Measurements from ENCODE around the gene ZFP1.
"Not testable (repeated sequence)": the region's sequence is repeated elsewhere in the genome, so short reads cannot be mapped to it uniquely, and the experiment has no call there.

ZFP1 gene

DNA sequence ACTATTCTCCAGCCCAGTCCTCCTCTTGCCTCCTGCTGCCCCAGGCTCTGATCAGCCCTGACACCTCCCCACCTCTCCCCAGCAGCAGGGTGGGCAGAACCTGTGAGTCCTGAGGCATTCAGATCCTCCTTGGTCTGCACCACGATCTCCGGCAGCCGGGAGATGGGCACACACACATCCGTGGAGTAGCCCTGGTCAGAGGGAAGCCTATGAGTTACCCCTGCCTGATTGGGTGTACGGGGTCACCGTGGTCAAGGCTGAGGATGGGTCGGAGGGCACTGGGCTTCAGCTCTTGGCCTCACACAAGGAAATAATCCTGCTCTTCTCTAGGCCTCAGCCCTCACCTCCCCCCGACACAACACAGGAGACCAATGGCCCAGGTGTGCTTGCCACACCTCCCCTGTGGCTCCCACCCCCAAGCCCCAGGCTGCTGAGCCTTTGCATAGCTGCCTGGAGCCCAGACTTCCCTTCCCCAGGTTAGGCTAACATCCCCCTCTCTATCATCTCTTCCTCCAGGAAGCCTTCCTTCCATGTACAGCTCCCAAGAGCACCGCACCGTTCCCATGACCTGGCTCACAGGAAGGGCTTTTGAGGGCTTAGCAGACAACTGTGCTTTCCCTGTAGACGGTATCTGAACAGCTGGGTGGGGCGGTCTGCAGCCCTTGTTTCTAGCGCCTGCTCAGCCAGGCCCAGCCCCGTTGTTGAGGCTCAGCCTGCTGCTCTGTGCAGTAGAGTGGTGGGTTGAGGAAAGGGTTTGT is 35.4 kb upstream of the ZFP1 start:
- no peak for DNase-seq (ENCODE audit: low read depth in 1 of 2, low spot score in 1 of 2)

- no peak for DNase-seq (ENCODE audit: low read depth in 1 of 2, low spot score in 1 of 2)
Observed at GRCh38 chr16:75113541-75114121, 34.7 kb upstream of the ZFP1 start.

DNA sequence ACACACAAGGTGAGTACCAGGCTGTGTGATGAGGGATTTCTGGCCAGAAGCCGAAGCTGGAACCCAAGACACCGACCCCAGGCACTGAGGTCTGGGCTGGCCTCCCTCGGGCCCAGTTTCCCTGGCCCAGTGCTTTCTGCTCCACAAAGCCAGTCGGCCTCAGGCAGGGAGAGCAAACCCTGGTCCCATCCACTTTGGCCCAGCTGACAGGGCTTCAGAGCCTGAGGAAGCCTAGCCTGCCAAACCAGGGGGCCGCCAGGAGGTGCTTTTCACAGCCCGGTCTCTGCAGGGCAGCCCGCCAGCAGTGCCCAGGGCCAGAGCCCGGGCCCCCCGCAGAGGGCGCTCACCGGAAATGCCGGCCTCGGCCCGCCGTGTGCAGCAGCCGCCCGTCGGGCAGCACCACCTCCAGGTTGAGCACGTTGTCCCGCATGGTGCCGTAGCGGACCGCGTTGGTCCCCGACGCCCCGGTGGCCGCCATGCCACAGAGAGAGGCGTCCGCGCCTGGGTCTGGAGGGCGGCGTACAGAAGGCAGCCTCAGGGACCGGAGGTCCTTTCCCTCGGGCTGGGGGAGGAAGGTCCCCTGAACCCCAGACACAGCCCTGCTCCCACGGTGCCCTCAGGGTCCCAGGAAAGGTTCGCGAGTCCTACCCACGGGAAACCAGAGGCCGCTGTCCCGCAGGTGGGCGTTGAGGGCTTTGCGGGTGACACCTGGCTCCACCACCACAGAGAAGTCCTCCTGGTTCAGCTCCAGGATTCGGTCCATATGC is 34.0 kb upstream of the ZFP1 start:
- no peak for DNase-seq (ENCODE audit: low read depth in 1 of 2, low spot score in 1 of 2)

GRCh38 chr16:75114946-75115825 is 33.1 kb upstream of the ZFP1 start:
- DNase-seq (ENCODE audit: low read depth in 1 of 2, low spot score in 1 of 2) = no peak

- DNase-seq (ENCODE audit: low read depth in 1 of 2, low spot score in 1 of 2) = no peak
Observed at GRCh38 chr16:75116081-75116910, 32.0 kb upstream of the ZFP1 start, which contains the start of gene LDHD. LDHD (minus strand) TSS chr16:75116780; CDS start chr16:75116720, 60 bp downstream.

GRCh38 chr16:75116911-75117245 is 31.4 kb upstream of the ZFP1 start:
- no peak for DNase-seq (ENCODE audit: low read depth in 1 of 2, low spot score in 1 of 2)

- DNase-seq (ENCODE audit: low read depth in 1 of 2, low spot score in 1 of 2) = no peak
Observed at GRCh38 chr16:75118943-75119539, 29.3 kb upstream of the ZFP1 start.

DNA sequence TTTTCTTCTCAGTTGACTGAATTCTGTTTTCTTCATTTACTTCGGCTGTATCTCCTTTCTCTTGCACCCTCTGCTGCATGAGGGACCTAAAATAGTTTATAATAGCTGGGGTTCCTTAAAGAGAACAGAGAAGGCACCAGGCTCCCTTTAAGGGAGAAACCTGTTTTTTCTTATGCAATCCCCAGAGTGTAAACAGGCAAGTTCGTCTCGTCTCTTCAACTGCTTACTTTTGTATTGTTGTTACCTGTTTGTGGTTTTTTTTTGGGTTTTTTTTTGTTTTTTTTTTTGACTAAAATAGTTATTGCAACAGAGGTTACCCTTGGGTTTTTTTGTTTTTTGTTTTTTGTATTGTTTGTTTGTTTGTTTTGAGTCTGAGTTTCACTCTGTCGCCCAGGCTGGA is 28.1 kb upstream of the ZFP1 start:
- no peak for DNase-seq (ENCODE audit: low read depth in 1 of 2, low spot score in 1 of 2)

- no peak for DNase-seq (ENCODE audit: low read depth in 1 of 2, low spot score in 1 of 2)
Observed at GRCh38 chr16:75121949-75122568, 26.3 kb upstream of the ZFP1 start.

DNA sequence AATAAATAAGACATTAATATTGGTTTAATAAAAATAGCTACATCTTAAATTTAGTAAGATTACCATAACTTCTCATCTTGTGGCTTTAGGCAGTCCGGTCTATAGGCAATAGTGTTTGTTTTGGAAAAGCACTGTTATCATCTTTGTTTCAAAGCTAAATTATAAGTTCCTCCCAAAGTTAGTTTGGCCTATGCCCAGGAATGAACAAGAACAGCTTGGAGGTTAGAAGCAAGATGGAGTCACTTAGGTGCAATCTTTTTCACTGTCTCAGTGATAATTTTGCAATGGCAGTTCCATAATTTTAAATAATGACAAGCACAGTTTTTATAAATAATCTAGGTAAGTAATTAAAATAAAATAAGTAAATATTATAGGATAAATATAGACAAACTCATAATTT is 25.7 kb upstream of the ZFP1 start:
- DNase-seq (ENCODE audit: low read depth in 1 of 2, low spot score in 1 of 2) = no peak

DNA sequence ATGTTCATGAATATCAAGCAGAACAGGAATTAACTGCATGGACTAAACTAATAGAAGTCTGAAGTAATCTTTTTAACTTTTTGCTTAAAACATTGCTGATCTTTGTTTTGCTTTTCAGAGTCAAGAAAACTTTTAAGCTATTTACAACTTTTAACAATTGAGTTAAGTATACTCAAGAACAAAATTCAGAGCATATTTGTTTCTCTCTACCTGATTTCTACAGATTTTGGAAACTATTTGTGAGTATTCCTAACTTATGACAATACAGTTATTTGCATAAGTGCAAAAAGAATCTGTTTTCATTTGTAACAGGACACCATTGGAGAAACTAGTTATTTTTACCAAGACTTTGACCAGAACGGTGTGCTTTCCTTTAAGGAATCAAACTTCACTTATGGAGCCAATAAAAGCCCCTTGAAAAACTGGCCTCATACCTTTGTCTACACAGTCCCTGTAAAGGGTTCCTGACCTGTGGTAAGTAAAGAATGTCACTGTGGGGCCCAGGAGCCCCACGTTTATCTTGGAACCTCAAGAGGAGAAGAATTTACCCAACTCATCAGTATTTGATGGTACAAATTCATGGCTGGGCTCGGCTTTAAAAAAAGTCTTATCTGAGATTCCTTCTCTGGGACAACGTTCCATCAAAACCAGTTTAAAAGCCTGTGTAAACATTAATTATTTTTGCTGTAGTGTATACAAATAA is 20.5 kb upstream of the ZFP1 start:
- no peak for DNase-seq (ENCODE audit: low read depth in 1 of 2, low spot score in 1 of 2)

- not testable (repeated sequence) for DNase-seq (ENCODE audit: low read depth in 1 of 2, low spot score in 1 of 2)
Observed at GRCh38 chr16:75129421-75130149, 18.7 kb upstream of the ZFP1 start.

DNA sequence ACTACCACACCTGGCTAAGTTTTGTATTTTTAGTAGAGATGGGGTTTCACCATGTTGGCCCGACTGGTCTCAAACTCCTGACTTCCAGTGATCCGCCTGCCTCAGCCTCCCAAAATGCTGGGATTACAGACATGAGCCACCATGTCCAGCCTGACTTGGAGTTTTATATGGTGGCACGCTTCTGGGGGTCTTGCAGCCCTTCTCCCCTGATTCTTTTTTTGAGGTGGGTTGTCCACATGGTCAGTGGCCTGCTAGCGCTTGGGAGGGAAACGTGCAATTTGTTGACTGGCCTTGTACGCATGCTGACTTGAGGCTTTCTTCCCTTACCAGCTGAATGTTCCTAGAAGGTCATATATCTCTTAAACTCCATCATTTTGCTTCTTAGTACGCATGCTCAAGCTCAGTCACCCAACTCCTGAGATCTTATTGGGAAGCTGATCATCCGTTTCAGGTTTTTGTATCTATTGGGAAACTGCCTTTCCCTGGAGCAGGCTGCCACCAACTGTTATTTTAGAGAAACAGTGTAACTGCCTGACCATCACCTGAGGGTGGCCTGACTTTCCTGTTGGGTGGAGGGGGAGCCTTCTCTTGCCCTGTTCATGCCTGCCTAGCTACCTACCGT is 18.1 kb upstream of the ZFP1 start:
- DNase-seq (ENCODE audit: low read depth in 1 of 2, low spot score in 1 of 2) = no peak

DNA sequence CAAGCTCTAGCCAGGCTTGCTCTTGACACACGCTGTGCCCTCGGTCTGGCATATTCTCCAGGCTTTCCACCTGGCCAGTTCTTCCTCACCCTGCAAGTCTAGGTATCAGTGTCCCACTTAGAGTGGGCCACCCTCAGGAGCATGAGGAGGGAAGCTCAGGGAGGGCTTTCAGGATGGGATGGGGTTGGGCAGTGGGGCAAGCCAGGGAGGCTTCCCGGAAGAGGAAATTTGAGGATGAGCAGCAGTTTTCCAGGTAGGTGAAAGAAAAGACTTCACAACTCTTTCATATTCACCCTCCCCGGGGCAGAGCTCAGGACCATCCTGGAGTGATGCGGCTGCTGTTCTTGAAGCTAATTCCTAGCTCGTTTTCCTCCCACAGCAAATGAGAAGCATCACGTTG is 17.2 kb upstream of the ZFP1 start:
- DNase-seq (ENCODE audit: low read depth in 1 of 2, low spot score in 1 of 2) = no peak

DNA sequence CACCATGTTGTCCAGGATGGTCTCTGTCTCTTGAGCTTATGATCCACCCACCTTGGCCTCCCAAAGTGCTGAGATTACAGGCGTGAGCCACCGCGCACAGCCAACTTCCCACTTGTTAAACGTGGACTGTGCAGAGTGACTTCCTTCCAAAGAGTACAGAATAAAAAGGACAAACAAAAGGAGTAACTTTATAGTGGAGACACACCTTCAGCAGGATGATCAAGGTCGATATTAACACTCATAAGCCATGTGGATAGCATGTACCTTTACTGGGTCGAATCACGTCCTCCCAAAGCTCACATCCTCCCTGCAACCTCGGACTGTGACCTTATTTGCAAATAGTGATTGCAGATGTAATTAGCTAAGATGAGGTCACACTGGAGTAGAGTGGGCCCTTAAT is 10.1 kb upstream of the ZFP1 start:
- no peak for DNase-seq (ENCODE audit: low read depth in 1 of 2, low spot score in 1 of 2)

GRCh38 chr16:75138636-75139035 is 9.7 kb upstream of the ZFP1 start:
- no peak for DNase-seq (ENCODE audit: low read depth in 1 of 2, low spot score in 1 of 2)

GRCh38 chr16:75139498-75139897 is 8.8 kb upstream of the ZFP1 start:
- no peak for DNase-seq (ENCODE audit: low read depth in 1 of 2, low spot score in 1 of 2)

DNA sequence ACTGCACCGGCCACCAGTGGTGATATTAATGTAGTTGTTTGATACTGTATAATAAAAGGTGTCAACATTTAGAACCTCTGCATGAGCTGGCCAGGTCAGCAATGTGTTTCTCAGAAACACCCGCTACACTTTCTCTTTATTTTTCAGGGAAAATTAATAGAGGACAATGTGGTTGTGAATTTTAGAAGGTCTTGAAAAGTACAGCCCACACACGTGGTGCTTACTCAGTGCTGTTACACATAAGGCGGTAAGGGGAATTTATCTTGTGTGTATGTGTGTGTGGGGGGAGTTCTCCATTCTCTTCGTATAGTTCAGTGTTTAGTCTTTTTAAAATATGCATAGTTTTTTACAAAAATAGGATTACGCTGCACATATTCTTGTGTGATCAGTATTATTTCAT is 4.4 kb upstream of the ZFP1 start:
- DNase-seq (ENCODE audit: low read depth in 1 of 2, low spot score in 1 of 2) = no peak

Measured in activated T-helper 1 cell treated with anti-CD3 and anti-CD28 coated beads, Interleukin-2, amount 50 U/mL, for 16 hours (primary cell).